MCF 10A (cell line): ENCODE data around the gene KCNQ5. TPM values are rescaled to one million over a fixed set of nuclear protein-coding genes. Genes with fewer than 3 reads are reported as not detected.

Experiments used
- BruUV-seq: library from RNA; stranded (reverse); fragments of 400-500 nt; replicated peaks from 2 replicates; lab custom pipeline; 2021; lab: Mats Ljungman, UMichigan
- CTCF ChIA-PET: fragments of 300-600 bp; sonication (Branson Sonifier 250); formaldehyde crosslinking; extraction: SDS; loops from one replicate; lab custom pipeline; 2021; ENCODE audit warnings: antibody characterized with exemption, inconsistent platforms; lab: Yijun Ruan, JAX
- POLR2A ChIA-PET: fragments of 300-600, 350-650 bp; sonication (Branson Sonifier 250); formaldehyde crosslinking; extraction: SDS; loops from one replicate; lab custom pipeline; 2020; ENCODE audit warnings: antibody characterized with exemption, inconsistent platforms; lab: Yijun Ruan, JAX
- DNase-seq: peaks from one replicate; pipeline ENCODE4 v3.0.0-alpha.2; 2018; ENCODE audit not compliant: unreplicated experiment
- H3K27ac Mint-ChIP-seq: one replicate; pipeline ENCODE4 v1.8.0; 2022; ENCODE audit warnings: mild to moderate bottlenecking, low read depth, mixed read lengths; ENCODE audit not compliant: unreplicated experiment
- H3K27me3 Mint-ChIP-seq: one replicate; pipeline ENCODE4 v1.8.0; 2022; ENCODE audit warnings: mixed read lengths; ENCODE audit not compliant: insufficient read depth, unreplicated experiment
- H3K36me3 Mint-ChIP-seq: one replicate; pipeline ENCODE4 v1.8.0; 2022; ENCODE audit warnings: mild to moderate bottlenecking, moderate library complexity, mixed read lengths; ENCODE audit not compliant: insufficient read depth, unreplicated experiment
- H3K4me1 Mint-ChIP-seq: one replicate; pipeline ENCODE4 v1.8.0; 2022; ENCODE audit warnings: mixed read lengths; ENCODE audit not compliant: insufficient read depth, unreplicated experiment
- H3K4me3 Mint-ChIP-seq: one replicate; pipeline ENCODE4 v1.8.0; 2022; ENCODE audit warnings: mild to moderate bottlenecking, moderate library complexity, mixed read lengths; ENCODE audit not compliant: unreplicated experiment
- H3K9me3 Mint-ChIP-seq: one replicate; pipeline ENCODE4 v1.8.0; 2022; ENCODE audit warnings: mixed read lengths; ENCODE audit not compliant: unreplicated experiment
- CTCF ChIP-seq: fragments of 200-600 bp; IDR thresholded peaks from one replicate; pipeline ENCODE4 v1.8.0; 2022; ENCODE audit warnings: antibody characterized with exemption, mild to moderate bottlenecking; ENCODE audit not compliant: unreplicated experiment
- intact Hi-C: fragments of 100-400 bp; cut with micrococcal nuclease; formaldehyde crosslinking; loops from 2 replicates; pipeline ENCODE4 v1.14.1; 2022
- total RNA-seq: library from RNA; stranded (reverse); gene quantifications from 2 replicates; pipeline ENCODE4 v1.2.3, GENCODE V29; 2022

KCNQ5 gene
- total RNA-seq, 1 experiment from 2014 or later, result 10.3 TPM

GRCh38 chr6:73200247-73200646 is 578.4 kb downstream of the KCNQ5 start:
- no peak overlapping the region for H3K4me3 Mint-ChIP-seq
- CTCF ChIA-PET, result interaction anchor here (1.3 kb wide), 1 partner anchor 14 kb away, joined by 3 read pairs; no protein-coding TSS in a partner anchor
- H3K4me1 Mint-ChIP-seq, result peaks cover 6% of the 10 kb centered on the region
- POLR2A ChIA-PET, result no interaction called here
- no peaks in the 10 kb centered on the region for H3K27me3 Mint-ChIP-seq
- intact Hi-C loops, result no loop called here
- no peak for TF ChIP-seq CTCF
- no peak overlapping the region for H3K27ac Mint-ChIP-seq
- H3K36me3 Mint-ChIP-seq, result no peaks in the 10 kb centered on the region
- no peaks in the 10 kb centered on the region for H3K9me3 Mint-ChIP-seq
- no peak for DNase-seq
- no TSS peak for BruUV-seq

- no peaks in the 10 kb centered on the region for H3K27me3 Mint-ChIP-seq
- H3K4me3 Mint-ChIP-seq, result no peak overlapping the region
- no peak overlapping the region for H3K27ac Mint-ChIP-seq
- intact Hi-C loops, result no loop called here
- CTCF ChIA-PET, result interaction anchor here (0.6 to 1.3 kb wide), 3 partner anchors 14 to 737 kb away, joined by 3 to 7 read pairs (median 5); no protein-coding TSS in a partner anchor
- H3K9me3 Mint-ChIP-seq, result no peaks in the 10 kb centered on the region
- no peak for TF ChIP-seq CTCF
- POLR2A ChIA-PET, result no interaction called here
- no peaks in the 10 kb centered on the region for H3K36me3 Mint-ChIP-seq
- H3K4me1 Mint-ChIP-seq, result peaks cover 6% of the 10 kb centered on the region
- no TSS peak for BruUV-seq
- DNase-seq, result no peak
Observed at GRCh38 chr6:73200735-73201134, 578.9 kb downstream of the KCNQ5 start.

- peak; percentile 7 for DNase-seq
- Mint-ChIP-seq H3K4me1 (peaks cover 11% of the 10 kb centered on the region), H3K4me3 (no peak overlapping the region), H3K36me3 (no peaks in the 10 kb centered on the region), H3K27ac (no peak overlapping the region), H3K27me3 (no peaks in the 10 kb centered on the region), H3K9me3 (no peaks in the 10 kb centered on the region)
- intact Hi-C loops, result no loop called here
- BruUV-seq, result no TSS peak
- ChIA-PET POLR2A (interaction anchor here (1.3 kb wide), 1 partner anchor 33 kb away, joined by 4 read pairs; no protein-coding TSS in a partner anchor), CTCF (interaction anchor here (0.9 to 1.7 kb wide), 4 partner anchors 11 to 587 kb away, joined by 4 to 7 read pairs (median 4); no protein-coding TSS in a partner anchor)
- TF ChIP-seq CTCF, result no peak
Observed at GRCh38 chr6:73203098-73203497, 581.2 kb downstream of the KCNQ5 start.

GRCh38 chr6:73204252-73204651 is 582.4 kb downstream of the KCNQ5 start:
- CTCF ChIA-PET, result interaction anchor here (0.6 to 1.7 kb wide), 9 partner anchors 10 to 581 kb away, joined by 3 to 7 read pairs (median 4); no protein-coding TSS in a partner anchor
- no peak overlapping the region for H3K27ac Mint-ChIP-seq
- intact Hi-C loops, result no loop called here
- H3K4me1 Mint-ChIP-seq, result peaks cover 11% of the 10 kb centered on the region
- no peaks in the 10 kb centered on the region for H3K9me3 Mint-ChIP-seq
- DNase-seq, result no peak
- POLR2A ChIA-PET, result interaction anchor here (1.3 kb wide), 1 partner anchor 32 kb away, joined by 4 read pairs; no protein-coding TSS in a partner anchor
- no peaks in the 10 kb centered on the region for H3K36me3 Mint-ChIP-seq
- H3K27me3 Mint-ChIP-seq, result no peaks in the 10 kb centered on the region
- H3K4me3 Mint-ChIP-seq, result no peak overlapping the region
- no peak for TF ChIP-seq CTCF
- no TSS peak for BruUV-seq
